Immature natural killer cell (primary cell): Measurements from ENCODE around the gene PICALM. TPM values are rescaled to one million over a fixed set of nuclear protein-coding genes. Genes with fewer than 3 reads are reported as not detected.
"Not testable (repeated sequence)": the region's sequence is repeated elsewhere in the genome, so short reads cannot be mapped to it uniquely, and the experiment has no call there.

Experiments
- DNase-seq, 3 donors: peaks; one replicate each; pipeline ENCODE4 v3.0.0; 2022; ENCODE audit warnings: mixed read lengths in 1 of 3
- H3K27ac Mint-ChIP-seq, 6 donors: one replicate each; pipeline ENCODE4 v1.8.0; 2020; ENCODE audit warnings: mixed read lengths in 6 of 6, mild to moderate bottlenecking in 5 of 6, inconsistent platforms in 4 of 6, moderate library complexity in 3 of 6
- H3K27me3 Mint-ChIP-seq, 3 donors: one replicate each; pipeline ENCODE4 v1.8.0; 2020 to 2021; ENCODE audit warnings: low read depth in 3 of 3, mild to moderate bottlenecking in 3 of 3, mixed read lengths in 3 of 3, moderate library complexity in 3 of 3, inconsistent platforms in 1 of 3
- H3K36me3 Mint-ChIP-seq, 3 donors: one replicate each; pipeline ENCODE4 v1.8.0; 2020; ENCODE audit warnings: mixed read lengths in 3 of 3, inconsistent platforms in 2 of 3, mild to moderate bottlenecking in 2 of 3
- H3K4me1 Mint-ChIP-seq, 2 donors: one replicate each; pipeline ENCODE4 v1.8.0; 2020; ENCODE audit warnings: inconsistent platforms in 2 of 2, mild to moderate bottlenecking in 2 of 2, mixed read lengths in 2 of 2, moderate library complexity in 1 of 2
- H3K4me3 Mint-ChIP-seq, 5 donors: one replicate each; pipeline ENCODE4 v1.8.0; 2020; ENCODE audit warnings: mild to moderate bottlenecking in 5 of 5, mixed read lengths in 5 of 5, inconsistent platforms in 3 of 5, moderate library complexity in 3 of 5
- H3K9me3 Mint-ChIP-seq, 6 donors: one replicate each; pipeline ENCODE4 v1.8.0; 2020; ENCODE audit warnings: mild to moderate bottlenecking in 6 of 6, mixed read lengths in 6 of 6, inconsistent platforms in 4 of 6, moderate library complexity in 3 of 6
- polyA plus RNA-seq, 3 donors: library from polyadenylated mRNA; unstranded; fragments of 300-500 nt; fragmentation: Illumina TruSeq; gene quantifications; one replicate each; pipeline ENCODE4 v1.2.3, GENCODE V29; 2021

Gene PICALM
- polyA plus RNA-seq, 3 donors from 2014 or later = 20.8 to 39.4 (median 22.4) TPM

GRCh38 chr11:86101493-86101892, 32.6 kb upstream of the PICALM start:
- H3K36me3 Mint-ChIP-seq = peaks cover 0 to 4% (median 0%) of the 10 kb centered on the region in 3 donors
- no peak for DNase-seq
- no peaks in the 10 kb centered on the region for H3K9me3 Mint-ChIP-seq
- H3K27me3 Mint-ChIP-seq = peaks cover 2 to 5% (median 2%) of the 10 kb centered on the region in 3 donors
- H3K4me3 Mint-ChIP-seq = no peak overlapping the region
- H3K27ac Mint-ChIP-seq = no peak overlapping the region
- H3K4me1 Mint-ChIP-seq = no peaks in the 10 kb centered on the region

- Mint-ChIP-seq H3K4me3 (no peak overlapping the region), H3K4me1 (no peaks in the 10 kb centered on the region), H3K9me3 (no peaks in the 10 kb centered on the region), H3K27me3 (peaks cover 2 to 5% (median 2%) of the 10 kb centered on the region in 3 donors), H3K36me3 (peaks cover 0 to 4% (median 0%) of the 10 kb centered on the region in 3 donors), H3K27ac (no peak overlapping the region)
- DNase-seq = no peak
These were observed 31.0 kb upstream of the PICALM start for GRCh38 chr11:86099874-86100273.

GRCh38 chr11:86097980-86098379, 29.1 kb upstream of the PICALM start:
- Mint-ChIP-seq H3K36me3 (peaks cover 0 to 4% (median 0%) of the 10 kb centered on the region in 3 donors), H3K27me3 (peaks cover 2 to 5% (median 2%) of the 10 kb centered on the region in 3 donors)

GRCh38 chr11:86091566-86091965, 22.7 kb upstream of the PICALM start:
- no peak overlapping the region for H3K4me3 Mint-ChIP-seq
- H3K36me3 Mint-ChIP-seq = no peaks in the 10 kb centered on the region
- H3K4me1 Mint-ChIP-seq = no peaks in the 10 kb centered on the region
- H3K9me3 Mint-ChIP-seq = no peaks in the 10 kb centered on the region
- no peak overlapping the region for H3K27ac Mint-ChIP-seq
- DNase-seq = no peak
- H3K27me3 Mint-ChIP-seq = peaks cover 0 to 2% (median 2%) of the 10 kb centered on the region in 3 donors

More at GRCh38 chr11:86097980-86098379, 29.1 kb upstream of the PICALM start:
- Mint-ChIP-seq H3K4me1 (no peaks in the 10 kb centered on the region), H3K4me3 (no peak overlapping the region), H3K9me3 (no peaks in the 10 kb centered on the region), H3K27ac (no peak overlapping the region)
- DNase-seq = no peak

- H3K4me1 Mint-ChIP-seq = no peaks in the 10 kb centered on the region
- peak overlapping the region in 1 of 6 donors; percentile 58 for H3K27ac Mint-ChIP-seq
- no peak overlapping the region for H3K4me3 Mint-ChIP-seq
- H3K36me3 Mint-ChIP-seq = no peaks in the 10 kb centered on the region
- no peak for DNase-seq
- no peaks in the 10 kb centered on the region for H3K9me3 Mint-ChIP-seq
- peaks cover 0 to 2% (median 2%) of the 10 kb centered on the region in 3 donors for H3K27me3 Mint-ChIP-seq
These were observed 22.2 kb upstream of the PICALM start for GRCh38 chr11:86091086-86091485.

GRCh38 chr11:86089659-86090058, 20.8 kb upstream of the PICALM start:
- H3K27me3 Mint-ChIP-seq = peaks cover 0 to 2% (median 2%) of the 10 kb centered on the region in 3 donors
- no peak overlapping the region for H3K27ac Mint-ChIP-seq
- no peaks in the 10 kb centered on the region for H3K9me3 Mint-ChIP-seq
- no peak for DNase-seq
- H3K4me1 Mint-ChIP-seq = no peaks in the 10 kb centered on the region
- peaks cover 0 to 7% (median 0%) of the 10 kb centered on the region in 3 donors for H3K36me3 Mint-ChIP-seq
- no peak overlapping the region for H3K4me3 Mint-ChIP-seq

GRCh38 chr11:86087688-86088087, 18.8 kb upstream of the PICALM start:
- H3K4me1 Mint-ChIP-seq, H3K27me3 Mint-ChIP-seq, H3K36me3 Mint-ChIP-seq, H3K4me3 Mint-ChIP-seq, H3K27ac Mint-ChIP-seq, DNase-seq, H3K9me3 Mint-ChIP-seq: not testable (repeated sequence)

- H3K27ac Mint-ChIP-seq = no peak overlapping the region
These were observed 18.4 kb upstream of the PICALM start for GRCh38 chr11:86087256-86087655.

GRCh38 chr11:86081455-86081854, 12.6 kb upstream of the PICALM start:
- no peak overlapping the region for H3K27ac Mint-ChIP-seq
- peaks cover 0 to 7% (median 0%) of the 10 kb centered on the region in 3 donors for H3K36me3 Mint-ChIP-seq
- H3K4me3 Mint-ChIP-seq = no peak overlapping the region
- H3K9me3 Mint-ChIP-seq = no peaks in the 10 kb centered on the region
- no peak for DNase-seq
- peaks cover 0 to 4% (median 2%) of the 10 kb centered on the region in 3 donors for H3K27me3 Mint-ChIP-seq
- H3K4me1 Mint-ChIP-seq = no peaks in the 10 kb centered on the region

More at GRCh38 chr11:86087256-86087655, 18.4 kb upstream of the PICALM start:
- DNase-seq = no peak
- Mint-ChIP-seq H3K4me1 (no peaks in the 10 kb centered on the region), H3K9me3 (no peaks in the 10 kb centered on the region), H3K36me3 (peaks cover 0 to 7% (median 0%) of the 10 kb centered on the region in 3 donors), H3K4me3 (no peak overlapping the region), H3K27me3 (peaks cover 0 to 2% (median 2%) of the 10 kb centered on the region in 3 donors)

- no peak for DNase-seq
- Mint-ChIP-seq H3K9me3 (no peaks in the 10 kb centered on the region), H3K36me3 (no peaks in the 10 kb centered on the region), H3K27me3 (peaks cover 0 to 4% (median 2%) of the 10 kb centered on the region in 3 donors), H3K4me1 (no peaks in the 10 kb centered on the region), H3K4me3 (no peak overlapping the region), H3K27ac (no peak overlapping the region)
These were observed 10.5 kb upstream of the PICALM start for GRCh38 chr11:86079421-86079820.

- Mint-ChIP-seq H3K9me3 (no peaks in the 10 kb centered on the region), H3K36me3 (no peaks in the 10 kb centered on the region), H3K4me3 (no peak overlapping the region), H3K27ac (no peak overlapping the region), H3K4me1 (peaks cover 9 to 14% of the 10 kb centered on the region in 2 donors), H3K27me3 (peaks cover 0 to 11% (median 4%) of the 10 kb centered on the region in 3 donors)
- no peak for DNase-seq
These were observed 5.1 kb upstream of the PICALM start for GRCh38 chr11:86073948-86074347.

GRCh38 chr11:86072211-86072610, 3.3 kb upstream of the PICALM start:
- Mint-ChIP-seq H3K27ac (no peak overlapping the region), H3K27me3 (peaks cover 5 to 16% (median 6%) of the 10 kb centered on the region in 3 donors), H3K9me3 (no peaks in the 10 kb centered on the region), H3K36me3 (peaks cover 0 to 6% (median 0%) of the 10 kb centered on the region in 3 donors), H3K4me3 (no peak overlapping the region), H3K4me1 (peaks cover 10 to 20% of the 10 kb centered on the region in 2 donors)
- DNase-seq = no peak

- Mint-ChIP-seq H3K27me3 (peaks cover 5 to 16% (median 7%) of the 10 kb centered on the region in 3 donors), H3K36me3 (peaks cover 0 to 6% (median 0%) of the 10 kb centered on the region in 3 donors), H3K4me3 (peak overlapping the region; percentile 94 to 100 (median 98)), H3K9me3 (no peaks in the 10 kb centered on the region), H3K4me1 (peaks cover 23 to 35% of the 10 kb centered on the region in 2 donors), H3K27ac (peak overlapping the region; percentile 91 to 100 (median 94))
- DNase-seq = no peak
These were observed 1.5 kb upstream of the PICALM start for GRCh38 chr11:86070142-86071056.

- Mint-ChIP-seq H3K4me3 (peak overlapping the region; percentile 94 to 100 (median 98)), H3K9me3 (no peaks in the 10 kb centered on the region), H3K27me3 (peaks cover 5 to 16% (median 8%) of the 10 kb centered on the region in 3 donors), H3K4me1 (peaks cover 29 to 44% of the 10 kb centered on the region in 2 donors), H3K36me3 (peaks cover 0 to 6% (median 0%) of the 10 kb centered on the region in 3 donors), H3K27ac (peak overlapping the region; percentile 91 to 100 (median 94))
- DNase-seq = no peak
These were observed 671 bp upstream of the PICALM start for GRCh38 chr11:86069408-86070101.
